Endothelial cell (in vitro differentiated cells): ENCODE results near the gene ANKRD33B. TPM values are rescaled to one million over a fixed set of nuclear protein-coding genes. Genes with fewer than 3 reads are reported as not detected.
A peak's percentile ranks its signal among the peaks of the same experiment; 100 is the strongest.

ENCODE experiments used
- DNase-seq: peaks from one replicate; pipeline ENCODE4 v3.0.0; 2021; ENCODE audit warnings: low spot score
- H3K27ac Mint-ChIP-seq: one replicate; pipeline ENCODE4 v1.8.0; 2021; ENCODE audit warnings: mixed read lengths, inconsistent platforms; ENCODE audit not compliant: unreplicated experiment
- H3K27me3 Mint-ChIP-seq: one replicate; pipeline ENCODE4 v1.8.0; 2021; ENCODE audit warnings: mild to moderate bottlenecking, moderate library complexity, mixed read lengths, inconsistent platforms; ENCODE audit not compliant: unreplicated experiment
- H3K36me3 Mint-ChIP-seq: one replicate; pipeline ENCODE4 v1.8.0; 2021; ENCODE audit warnings: mild to moderate bottlenecking, low read depth, mixed read lengths, inconsistent platforms; ENCODE audit not compliant: unreplicated experiment
- H3K4me1 Mint-ChIP-seq: one replicate; pipeline ENCODE4 v1.8.0; 2021; ENCODE audit warnings: mild to moderate bottlenecking, mixed read lengths, inconsistent platforms; ENCODE audit not compliant: unreplicated experiment
- H3K4me3 Mint-ChIP-seq: one replicate; pipeline ENCODE4 v1.8.0; 2021; ENCODE audit warnings: mild to moderate bottlenecking, mixed read lengths, inconsistent platforms; ENCODE audit not compliant: unreplicated experiment
- H3K9me3 Mint-ChIP-seq: one replicate; pipeline ENCODE4 v1.8.0; 2021; ENCODE audit warnings: mixed read lengths, inconsistent platforms; ENCODE audit not compliant: unreplicated experiment
- CTCF ChIP-seq: fragments of 200-600 bp; sonication (generic); IDR thresholded peaks from one replicate; pipeline ENCODE4 v1.5.0; 2021; ENCODE audit warnings: antibody characterized with exemption; ENCODE audit not compliant: unreplicated experiment
- total RNA-seq: library from RNA; stranded (reverse); fragmentation: NEBNext Ultra II Directional; extraction: Animal tissue kit (Norgen Biotek cat#: 25700); gene quantifications from one replicate; pipeline ENCODE4 v1.2.1, GENCODE V29; 2021; ENCODE audit not compliant: unreplicated experiment

The ANKRD33B gene
- total RNA-seq, 1 donor from 2014 or later: 7.0 TPM

- Mint-ChIP-seq H3K36me3 (peaks cover 21% of the 10 kb centered on the region), H3K27me3 (peaks cover 5% of the 10 kb centered on the region), H3K4me3 (no peak overlapping the region), H3K9me3 (no peaks in the 10 kb centered on the region), H3K4me1 (peaks cover 74% of the 10 kb centered on the region), H3K27ac (no peak overlapping the region)
- no peak for TF ChIP-seq CTCF
- no peak for DNase-seq
Observed at GRCh38 chr5:10703676-10704075, 139.8 kb downstream of the ANKRD33B start.

DNA sequence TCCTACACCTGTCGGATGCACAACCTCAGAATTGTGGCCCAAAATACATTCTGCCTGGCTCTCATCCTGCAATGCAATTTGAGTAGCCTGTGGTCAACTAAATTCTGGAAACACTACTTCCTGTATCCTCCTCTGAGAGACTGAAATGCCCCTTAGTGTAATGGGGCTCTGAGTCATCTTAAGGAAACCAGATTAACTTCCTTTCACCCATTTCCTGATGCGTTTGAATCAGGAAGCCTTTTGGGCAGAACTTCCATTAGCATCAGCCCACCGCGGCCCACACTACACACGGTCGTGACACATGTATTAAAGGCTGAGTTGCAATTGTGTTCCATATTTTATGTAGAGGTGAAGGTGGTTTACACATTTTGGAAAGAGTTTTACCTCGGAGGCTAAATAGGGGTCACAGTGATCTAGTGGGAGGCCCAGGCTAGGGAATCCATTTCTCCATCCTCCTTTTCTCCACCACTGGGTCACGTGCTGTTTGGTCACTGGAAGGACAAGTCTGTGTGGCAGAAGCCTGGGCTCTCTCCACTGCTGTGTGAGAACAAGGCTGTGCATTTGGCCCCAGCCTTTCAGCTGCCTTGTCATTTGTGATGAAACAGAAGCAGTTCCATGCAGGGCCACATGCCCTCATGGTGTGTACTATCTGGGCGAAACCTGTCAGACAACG, 141.2 kb downstream of the ANKRD33B start:
- no peak for DNase-seq
- H3K4me3 Mint-ChIP-seq: peak overlapping the region; percentile 1
- H3K4me1 Mint-ChIP-seq: peaks cover 72% of the 10 kb centered on the region
- H3K27ac Mint-ChIP-seq: peak overlapping the region; percentile 75
- no peak for TF ChIP-seq CTCF
- H3K9me3 Mint-ChIP-seq: no peaks in the 10 kb centered on the region
- H3K36me3 Mint-ChIP-seq: peaks cover 22% of the 10 kb centered on the region
- peaks cover 5% of the 10 kb centered on the region for H3K27me3 Mint-ChIP-seq

GRCh38 chr5:10705747-10706146, 141.9 kb downstream of the ANKRD33B start:
- TF ChIP-seq CTCF: no peak
- Mint-ChIP-seq H3K4me1 (peaks cover 75% of the 10 kb centered on the region), H3K4me3 (no peak overlapping the region), H3K9me3 (no peaks in the 10 kb centered on the region), H3K27ac (peak overlapping the region; percentile 75), H3K27me3 (peaks cover 11% of the 10 kb centered on the region), H3K36me3 (peaks cover 21% of the 10 kb centered on the region)
- no peak for DNase-seq

- H3K4me1 Mint-ChIP-seq: peaks cover 78% of the 10 kb centered on the region
- TF ChIP-seq CTCF: no peak
- no peaks in the 10 kb centered on the region for H3K9me3 Mint-ChIP-seq
- H3K36me3 Mint-ChIP-seq: peaks cover 24% of the 10 kb centered on the region
- DNase-seq: no peak
- peak overlapping the region; percentile 15 for H3K27ac Mint-ChIP-seq
- no peak overlapping the region for H3K4me3 Mint-ChIP-seq
- H3K27me3 Mint-ChIP-seq: peaks cover 13% of the 10 kb centered on the region
Observed at GRCh38 chr5:10706326-10706725, 142.5 kb downstream of the ANKRD33B start.

Other genes with a start within 250 kb of the ANKRD33B start
- gene MARCHF6, start 210.4 kb upstream of the ANKRD33B start, total RNA-seq: 162 TPM
- 4.0 TPM for gene ROPN1L, start 122.2 kb upstream of the ANKRD33B start, total RNA-seq
- 231 TPM for gene DAP, start 197.2 kb downstream of the ANKRD33B start, total RNA-seq